Measurements from ENCODE around the gene NLN. TPM values are rescaled to one million over a fixed set of nuclear protein-coding genes. Genes with fewer than 3 reads are reported as not detected.
"Not testable (repeated sequence)": the region's sequence is repeated elsewhere in the genome, so short reads cannot be mapped to it uniquely, and the experiment has no call there.

Gene NLN
- total RNA-seq, 1 experiment from 2014 or later = 47.8 TPM

GRCh38 chr5:65722575-65723403 is 784 bp downstream of the NLN start:
- peak; percentile 75 for DNase-seq
- peak overlapping the region; percentile 98 for H3K4me3 ChIP-seq
- H3K27me3 ChIP-seq = no peaks in the 10 kb centered on the region
- peaks cover 35% of the 10 kb centered on the region for H3K36me3 ChIP-seq
- H3K9me3 ChIP-seq = no peaks in the 10 kb centered on the region

- Histone ChIP-seq H3K36me3 (peaks cover 31% of the 10 kb centered on the region), H3K27me3 (no peaks in the 10 kb centered on the region), H3K4me3 (no peak overlapping the region), H3K9me3 (no peaks in the 10 kb centered on the region)
- DNase-seq = no peak
Observed at GRCh38 chr5:65727491-65728156, 5.6 kb downstream of the NLN start.

- Histone ChIP-seq H3K9me3 (no peaks in the 10 kb centered on the region), H3K27me3 (no peaks in the 10 kb centered on the region), H3K36me3 (peaks cover 31% of the 10 kb centered on the region), H3K4me3 (no peak overlapping the region)
- DNase-seq = no peak
Observed at GRCh38 chr5:65728218-65728617, 6.2 kb downstream of the NLN start.

GRCh38 chr5:65730910-65731309 is 8.9 kb downstream of the NLN start:
- Histone ChIP-seq H3K9me3 (no peaks in the 10 kb centered on the region), H3K27me3 (no peaks in the 10 kb centered on the region), H3K36me3 (peaks cover 18% of the 10 kb centered on the region), H3K4me3 (no peak overlapping the region)
- peak; percentile 55 for DNase-seq

GRCh38 chr5:65732046-65732445 is 10.0 kb downstream of the NLN start:
- peaks cover 15% of the 10 kb centered on the region for H3K36me3 ChIP-seq
- not testable (repeated sequence) for H3K27me3 ChIP-seq, H3K4me3 ChIP-seq, H3K9me3 ChIP-seq, DNase-seq

- DNase-seq, H3K4me3 ChIP-seq, H3K27me3 ChIP-seq: not testable (repeated sequence)
Observed at GRCh38 chr5:65734196-65734775, 12.3 kb downstream of the NLN start.

GRCh38 chr5:65734921-65735320 is 12.9 kb downstream of the NLN start:
- DNase-seq = no peak
- Histone ChIP-seq H3K36me3 (peaks cover 13% of the 10 kb centered on the region), H3K4me3 (no peak overlapping the region), H3K27me3 (no peaks in the 10 kb centered on the region), H3K9me3 (no peaks in the 10 kb centered on the region)

More at GRCh38 chr5:65734196-65734775, 12.3 kb downstream of the NLN start:
- not testable (repeated sequence) for H3K9me3 ChIP-seq
- H3K36me3 ChIP-seq = peaks cover 15% of the 10 kb centered on the region

- no peaks in the 10 kb centered on the region for H3K27me3 ChIP-seq
- no peaks in the 10 kb centered on the region for H3K9me3 ChIP-seq
- peaks cover 8% of the 10 kb centered on the region for H3K36me3 ChIP-seq
- no peak overlapping the region for H3K4me3 ChIP-seq
- DNase-seq = no peak
Observed at GRCh38 chr5:65736011-65736410, 14.0 kb downstream of the NLN start.

GRCh38 chr5:65737842-65738241 is 15.8 kb downstream of the NLN start:
- Histone ChIP-seq H3K36me3 (no peaks in the 10 kb centered on the region), H3K4me3 (no peak overlapping the region), H3K27me3 (no peaks in the 10 kb centered on the region), H3K9me3 (no peaks in the 10 kb centered on the region)
- DNase-seq = no peak

GRCh38 chr5:65738305-65738704 is 16.3 kb downstream of the NLN start:
- Histone ChIP-seq H3K4me3 (no peak overlapping the region), H3K36me3 (no peaks in the 10 kb centered on the region; the same call in 1 of the 2 replicates)
- DNase-seq = no peak

GRCh38 chr5:65739162-65739561 is 17.2 kb downstream of the NLN start:
- Histone ChIP-seq H3K4me3 (no peak overlapping the region), H3K9me3 (no peaks in the 10 kb centered on the region), H3K27me3 (no peaks in the 10 kb centered on the region), H3K36me3 (no peaks in the 10 kb centered on the region; the same call in 1 of the 2 replicates)
- no peak for DNase-seq

More at GRCh38 chr5:65738305-65738704, 16.3 kb downstream of the NLN start:
- H3K27me3 ChIP-seq = no peaks in the 10 kb centered on the region
- no peaks in the 10 kb centered on the region for H3K9me3 ChIP-seq

GRCh38 chr5:65742565-65743231 is 20.7 kb downstream of the NLN start:
- H3K4me3 ChIP-seq = no peak overlapping the region
- peak; percentile 31 for DNase-seq
- H3K36me3 ChIP-seq = no peaks in the 10 kb centered on the region; the same call in 1 of the 2 replicates
- no peaks in the 10 kb centered on the region for H3K27me3 ChIP-seq
- H3K9me3 ChIP-seq = peaks cover 5% of the 10 kb centered on the region; the same call in 1 of the 2 replicates

GRCh38 chr5:65749221-65749844 is 27.3 kb downstream of the NLN start:
- Histone ChIP-seq H3K9me3 (peaks cover 5% of the 10 kb centered on the region; the same call in 1 of the 2 replicates), H3K4me3 (no peak overlapping the region), H3K36me3 (peaks cover 2% of the 10 kb centered on the region; the same call in 1 of the 2 replicates), H3K27me3 (no peaks in the 10 kb centered on the region)
- DNase-seq = no peak

- Histone ChIP-seq H3K9me3 (peaks cover 5% of the 10 kb centered on the region; the same call in 1 of the 2 replicates), H3K4me3 (no peak overlapping the region), H3K27me3 (no peaks in the 10 kb centered on the region), H3K36me3 (peaks cover 2% of the 10 kb centered on the region; the same call in 1 of the 2 replicates)
- no peak for DNase-seq
Observed at GRCh38 chr5:65749956-65750355, 28.0 kb downstream of the NLN start.

- peaks cover 2% of the 10 kb centered on the region; the same call in 1 of the 2 replicates for H3K36me3 ChIP-seq
- H3K9me3 ChIP-seq = peaks cover 5% of the 10 kb centered on the region; the same call in 1 of the 2 replicates
- no peaks in the 10 kb centered on the region for H3K27me3 ChIP-seq
- DNase-seq = no peak
- H3K4me3 ChIP-seq = no peak overlapping the region
Observed at GRCh38 chr5:65750938-65751337, 28.9 kb downstream of the NLN start.

GRCh38 chr5:65753189-65753588 is 31.2 kb downstream of the NLN start:
- H3K4me3 ChIP-seq = no peak overlapping the region
- H3K36me3 ChIP-seq = peaks cover 2% of the 10 kb centered on the region; the same call in 1 of the 2 replicates
- H3K27me3 ChIP-seq = no peaks in the 10 kb centered on the region
- H3K9me3 ChIP-seq = no peaks in the 10 kb centered on the region
- DNase-seq = no peak

Data from MG63 (cell line).